GM19023 (cell line): ENCODE data around the gene MST1.
A peak's percentile ranks its signal among the peaks of the same experiment; 100 is the strongest.

Experiments
- ATAC-seq: cut with Tn5 transposase; IDR thresholded peaks from one replicate; pipeline ENCODE4 v1.9.1; 2021; ENCODE audit warnings: mild to moderate bottlenecking, moderate library complexity; ENCODE audit not compliant: unreplicated experiment

Gene MST1

DNA sequence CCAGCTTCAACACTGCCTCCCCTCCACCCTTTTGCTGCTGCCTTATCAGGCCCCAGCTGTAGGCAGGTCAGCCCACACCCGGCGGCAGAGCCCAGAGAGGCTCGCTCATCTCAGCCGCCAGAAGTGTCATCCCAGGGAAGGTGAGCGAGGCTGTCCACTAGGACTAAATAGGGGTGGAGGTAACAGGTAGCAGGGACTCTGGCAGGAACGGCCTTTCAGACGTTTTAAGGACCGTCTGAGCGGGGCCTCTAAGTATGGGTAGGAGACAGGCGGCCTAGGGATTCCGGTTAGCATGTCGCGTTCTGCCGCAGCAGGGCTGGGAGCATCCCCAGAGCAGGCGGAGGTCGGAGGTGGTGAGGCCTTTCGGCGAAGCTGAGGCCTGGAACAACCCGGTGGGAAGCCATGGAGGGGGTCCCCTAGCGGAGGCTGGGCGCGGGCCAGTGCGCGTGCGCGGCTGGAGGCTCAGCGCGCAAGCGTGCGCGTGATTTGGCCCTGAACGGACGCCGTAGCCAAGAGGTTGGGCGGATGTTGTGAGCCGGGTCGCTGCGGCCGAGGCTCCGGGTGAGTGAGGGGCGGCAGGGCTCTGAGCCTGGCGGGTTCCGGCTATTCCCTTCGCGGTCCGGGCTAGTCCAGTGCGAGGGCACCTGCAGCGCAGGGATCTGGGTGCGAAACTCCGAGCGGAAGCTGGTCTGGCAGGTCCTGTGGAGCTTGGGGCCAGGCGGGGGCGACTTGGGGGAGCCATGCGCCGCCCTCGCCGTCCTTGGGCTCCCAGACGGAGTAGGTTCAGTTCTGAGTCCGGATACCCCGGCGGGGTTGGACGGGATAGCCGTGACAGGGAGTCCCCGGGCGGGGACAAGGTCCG lies at the start of gene MST1, which contains the start of gene RNF123:
Gene MST1 (minus strand): TSS at position 429 of the 862 bp plus-strand sequence. CDS start 783 bp downstream, outside the sequence.
Gene RNF123 (plus strand): TSS at position 512 of the 862 bp plus-strand sequence. CDS start 1,609 bp downstream, outside the sequence.
- peak; percentile 60 for ATAC-seq

DNA sequence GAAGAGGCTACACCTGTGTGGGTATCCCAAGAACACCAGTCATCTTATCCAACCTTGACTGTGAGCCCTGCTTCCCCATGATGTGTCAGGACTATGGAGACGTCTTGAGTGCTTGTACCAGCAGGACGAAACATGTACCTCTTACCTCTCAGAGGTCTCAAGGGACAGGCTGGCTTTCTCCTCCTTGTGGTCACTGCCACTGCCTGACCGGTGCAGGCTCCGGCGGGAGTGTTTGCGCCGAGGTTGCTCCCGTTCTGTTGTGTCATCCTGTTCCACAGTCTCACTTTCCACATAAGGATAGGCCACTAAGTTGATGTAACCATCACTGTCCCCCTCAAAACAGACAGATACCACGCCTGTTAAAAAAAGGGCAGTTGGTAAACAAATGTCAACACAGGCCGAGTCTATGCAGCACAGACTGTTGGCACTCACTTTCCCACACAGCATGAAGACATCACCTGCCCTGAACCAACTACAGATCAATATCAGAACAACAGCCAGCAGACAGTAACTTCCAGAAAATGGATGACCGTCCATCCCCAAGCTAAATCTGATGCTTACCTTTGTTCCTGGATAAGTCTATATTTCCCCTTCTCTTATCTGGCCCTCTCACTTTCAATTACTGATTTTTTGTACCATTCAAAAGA lies 48.9 kb upstream of the MST1 start:
- no peak for ATAC-seq

DNA sequence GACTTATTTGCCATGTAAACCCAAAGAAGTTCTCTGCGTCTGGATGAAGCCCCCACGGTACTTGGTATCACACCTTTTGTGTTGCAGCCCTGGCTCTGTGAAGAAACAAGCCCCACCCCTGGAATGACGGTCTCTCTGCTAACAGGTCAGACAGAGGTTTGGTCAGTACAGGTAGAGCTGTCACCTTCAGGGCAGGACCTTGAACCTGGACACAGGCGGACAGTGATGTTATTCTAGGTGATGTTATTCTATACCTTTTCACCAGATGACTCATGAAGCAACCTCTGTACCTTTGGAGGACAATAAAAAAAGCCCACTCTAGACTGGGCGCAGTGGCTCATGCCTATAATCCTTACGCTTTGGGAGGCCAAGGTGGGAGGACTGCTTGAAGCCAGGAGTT lies 45.5 kb upstream of the MST1 start:
- no peak for ATAC-seq

DNA sequence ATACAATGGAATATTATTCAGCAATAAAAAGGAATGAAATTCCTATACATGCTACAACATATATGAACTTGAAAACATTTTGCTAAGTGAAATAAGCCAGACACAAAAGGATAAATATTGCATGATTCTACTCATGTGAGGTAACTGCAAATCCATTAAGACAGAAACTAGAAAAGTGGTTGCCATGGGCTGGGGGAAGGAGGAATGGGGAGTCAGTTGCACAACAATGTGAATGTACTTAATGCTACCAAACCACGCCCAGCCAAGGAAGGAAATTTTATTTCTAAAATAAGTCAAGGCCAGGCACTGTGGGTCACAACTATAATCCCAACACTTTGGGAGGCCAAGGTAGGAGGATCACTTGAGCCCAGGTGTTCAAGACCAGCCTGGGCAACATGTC lies 44.3 kb upstream of the MST1 start:
- no peak for ATAC-seq

DNA sequence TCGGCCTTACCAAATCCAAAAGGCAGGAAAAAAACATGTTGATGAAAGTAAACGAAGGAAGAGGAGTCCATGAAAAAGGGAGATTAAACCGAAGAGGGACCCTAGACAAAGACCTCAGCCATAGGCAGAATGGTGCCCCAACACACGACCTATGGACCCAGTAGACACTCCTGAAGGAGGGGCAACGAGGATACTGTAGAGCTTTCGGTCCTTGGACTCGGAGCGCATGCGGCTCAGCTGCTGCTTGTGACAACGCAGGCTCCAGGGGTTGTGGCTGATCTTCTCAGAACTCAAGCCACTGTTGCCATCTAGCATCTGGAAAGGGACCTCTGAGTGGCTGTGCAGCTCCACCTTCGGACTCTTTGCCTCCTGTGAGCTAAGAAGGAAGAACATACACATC lies 43.3 kb upstream of the MST1 start:
- ATAC-seq = no peak

DNA sequence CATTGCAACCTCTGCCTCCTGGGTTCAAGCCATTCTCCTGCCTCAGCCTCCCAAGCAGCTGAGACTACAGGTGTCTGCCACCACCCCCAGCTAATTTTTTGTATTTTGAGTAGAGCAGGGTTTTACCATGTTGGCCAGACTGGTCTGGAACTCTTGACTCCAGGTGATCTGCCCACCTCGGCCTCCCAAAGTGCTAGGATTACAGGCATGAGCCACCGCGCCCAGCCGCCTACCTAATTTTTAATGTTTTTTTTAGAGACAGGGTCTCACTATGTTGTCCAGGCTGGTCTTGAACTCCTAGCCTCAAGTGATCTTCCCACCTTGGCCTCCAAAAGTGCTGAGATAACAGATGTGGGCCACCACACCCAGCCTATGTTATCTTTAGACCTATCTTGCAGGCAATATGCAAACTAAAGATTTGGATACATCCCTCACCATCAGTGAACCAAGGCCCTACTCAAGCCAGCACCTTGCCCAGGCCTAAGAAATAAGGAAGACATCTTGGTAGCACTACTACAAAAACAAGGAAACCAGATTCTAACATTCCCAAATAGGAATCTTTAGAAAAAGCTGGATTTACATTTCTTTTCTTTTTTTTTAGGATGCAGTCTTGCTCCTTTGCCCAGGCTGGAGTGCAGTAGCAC lies 40.8 kb upstream of the MST1 start:
- no peak for ATAC-seq

DNA sequence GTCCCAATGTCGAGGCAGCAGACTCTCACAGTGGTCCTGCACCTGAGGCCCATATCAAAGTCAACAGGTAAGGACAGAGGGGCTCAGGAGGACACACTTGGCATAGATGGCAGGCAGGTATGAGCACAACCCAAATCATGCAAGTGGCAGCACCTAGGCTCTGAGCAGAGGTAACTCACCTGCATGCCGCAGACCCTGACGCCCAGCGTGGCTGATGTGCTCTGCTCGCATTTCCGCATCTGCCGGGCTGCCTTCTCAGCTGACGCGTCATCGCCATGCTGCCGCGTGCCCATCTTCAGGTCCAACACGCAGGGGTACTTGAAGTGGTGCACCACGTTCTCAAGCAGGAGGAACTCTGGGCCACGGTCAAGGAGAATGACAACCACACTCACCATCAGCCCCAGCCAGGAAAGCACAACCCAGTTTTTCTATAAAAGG lies 38.7 kb upstream of the MST1 start:
- ATAC-seq = no peak

- no peak for ATAC-seq
These were observed 38.1 kb upstream of the MST1 start for GRCh38 chr3:49727154-49727923.

- ATAC-seq = no peak
These were observed 36.8 kb upstream of the MST1 start for GRCh38 chr3:49725906-49726681.

DNA sequence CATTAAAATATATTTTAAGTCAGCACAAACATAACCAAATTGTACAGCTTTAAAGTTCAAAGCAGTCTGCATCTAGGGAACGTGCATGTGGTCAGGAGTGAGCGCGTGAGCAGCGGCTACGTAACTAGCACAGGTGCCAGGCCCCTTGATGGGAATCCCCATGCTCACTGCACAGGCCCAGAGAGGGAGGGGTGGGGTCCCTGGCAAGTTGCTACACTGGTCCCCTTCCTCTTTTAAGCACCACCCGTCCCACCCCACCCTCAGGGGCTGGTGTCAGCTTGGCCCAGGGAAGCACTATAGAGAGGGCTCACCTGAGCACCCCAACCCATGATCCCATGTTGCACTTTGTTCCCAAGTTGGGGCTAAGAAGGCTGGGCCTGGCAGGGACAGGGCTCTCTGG lies 35.3 kb upstream of the MST1 start:
- ATAC-seq = no peak

GRCh38 chr3:49723628-49724551 lies 34.6 kb upstream of the MST1 start, which contains the start of gene GMPPB:
TSS of gene GMPPB (minus strand) at chr3:49723951. CDS start at chr3:49723726, 225 bp downstream.
- peak; percentile 80 for ATAC-seq

DNA sequence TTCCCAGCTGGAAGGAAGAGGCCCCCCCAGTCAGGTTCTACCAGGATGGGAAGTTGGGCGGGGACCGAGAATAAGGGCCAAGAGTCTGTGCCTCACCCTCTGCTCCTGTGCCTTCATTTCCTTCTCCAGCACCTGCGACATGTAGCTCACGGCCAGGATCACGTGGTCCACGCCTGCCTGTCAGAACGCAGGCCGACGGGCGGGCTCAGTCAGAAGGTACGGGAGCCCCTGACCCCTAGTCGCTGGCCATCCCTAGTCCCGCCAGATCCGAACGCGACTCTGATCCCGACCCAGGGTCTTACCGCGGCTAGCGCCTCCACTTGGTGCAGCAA lies 34.0 kb upstream of the MST1 start:
- ATAC-seq = no peak

GRCh38 chr3:49722896-49723295 lies 33.6 kb upstream of the MST1 start:
- no peak for ATAC-seq

DNA sequence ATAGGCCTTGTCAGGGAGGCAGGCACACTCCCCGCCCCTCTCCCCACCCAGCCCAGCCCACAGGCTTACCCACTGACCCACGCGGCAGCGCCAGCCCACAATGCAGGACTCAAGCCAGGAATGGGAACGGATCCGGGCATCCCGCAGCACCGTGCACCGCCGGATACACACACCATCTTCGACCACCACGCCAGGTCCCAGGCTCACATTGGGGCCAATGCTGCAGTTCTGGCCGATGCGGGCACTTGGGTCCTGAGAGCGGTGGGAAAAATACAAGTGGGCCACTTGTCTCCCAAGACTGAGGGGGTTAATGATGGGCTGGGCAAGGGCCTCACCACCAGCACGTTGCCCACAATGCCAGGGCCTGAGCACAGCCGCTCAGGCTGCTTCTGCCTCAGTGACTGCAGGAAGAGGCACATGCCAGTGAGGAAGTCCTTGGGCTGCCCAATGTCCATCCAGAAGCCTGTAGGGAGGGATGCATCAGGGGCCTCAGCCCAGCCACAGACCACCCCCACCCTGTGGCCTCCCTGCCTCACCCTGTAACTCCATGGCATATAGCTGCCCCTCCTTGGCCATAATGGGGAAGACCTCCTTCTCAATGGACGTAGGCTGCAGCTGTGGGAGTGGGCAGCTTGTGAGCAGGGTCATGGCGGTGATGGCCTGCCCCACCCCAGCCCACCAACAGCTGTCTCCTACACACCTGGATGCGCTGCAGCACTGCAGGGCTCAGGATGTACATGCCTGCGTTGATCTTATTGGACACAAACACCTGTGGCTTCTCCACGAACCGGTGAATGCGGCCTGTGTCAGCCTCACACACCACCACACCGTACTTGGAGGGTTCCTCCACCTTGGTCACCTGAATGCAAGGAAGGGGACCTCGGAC lies 32.9 kb upstream of the MST1 start:
- no peak for ATAC-seq

- ATAC-seq = no peak
These were observed 32.3 kb upstream of the MST1 start for GRCh38 chr3:49721596-49721895.

DNA sequence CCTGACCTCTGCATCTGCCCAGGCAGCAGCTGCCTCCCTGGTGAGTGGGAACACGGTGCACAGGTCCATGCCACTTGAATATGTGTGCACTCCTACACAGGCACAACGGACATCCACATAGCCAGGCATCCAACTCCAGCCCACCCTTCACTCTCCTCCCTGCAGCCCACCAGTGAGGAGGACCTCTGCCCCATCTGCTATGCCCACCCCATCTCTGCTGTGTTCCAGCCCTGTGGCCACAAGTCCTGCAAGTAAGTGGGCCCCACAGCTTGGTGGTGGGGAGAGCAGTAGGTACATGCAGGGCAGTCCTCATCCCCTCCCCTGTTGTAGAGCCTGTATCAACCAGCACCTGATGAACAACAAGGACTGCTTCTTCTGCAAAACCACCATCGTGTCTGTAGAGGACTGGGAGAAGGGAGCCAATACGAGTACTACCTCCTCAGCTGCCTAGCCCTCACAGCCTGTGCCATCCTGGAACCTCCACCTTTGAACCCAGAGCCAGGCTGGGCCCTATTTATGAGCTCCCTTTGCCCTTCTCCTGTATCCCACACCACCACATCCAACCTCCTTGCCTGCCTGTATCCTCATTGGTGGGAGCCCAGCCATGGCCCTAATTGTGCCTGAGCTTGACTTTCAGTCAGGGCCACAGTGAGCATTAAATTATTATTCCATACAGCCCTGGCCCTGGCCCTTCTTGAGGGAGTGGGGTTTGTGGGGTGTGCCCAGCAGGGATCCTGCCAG lies 31.8 kb upstream of the MST1 start:
- no peak for ATAC-seq

DNA sequence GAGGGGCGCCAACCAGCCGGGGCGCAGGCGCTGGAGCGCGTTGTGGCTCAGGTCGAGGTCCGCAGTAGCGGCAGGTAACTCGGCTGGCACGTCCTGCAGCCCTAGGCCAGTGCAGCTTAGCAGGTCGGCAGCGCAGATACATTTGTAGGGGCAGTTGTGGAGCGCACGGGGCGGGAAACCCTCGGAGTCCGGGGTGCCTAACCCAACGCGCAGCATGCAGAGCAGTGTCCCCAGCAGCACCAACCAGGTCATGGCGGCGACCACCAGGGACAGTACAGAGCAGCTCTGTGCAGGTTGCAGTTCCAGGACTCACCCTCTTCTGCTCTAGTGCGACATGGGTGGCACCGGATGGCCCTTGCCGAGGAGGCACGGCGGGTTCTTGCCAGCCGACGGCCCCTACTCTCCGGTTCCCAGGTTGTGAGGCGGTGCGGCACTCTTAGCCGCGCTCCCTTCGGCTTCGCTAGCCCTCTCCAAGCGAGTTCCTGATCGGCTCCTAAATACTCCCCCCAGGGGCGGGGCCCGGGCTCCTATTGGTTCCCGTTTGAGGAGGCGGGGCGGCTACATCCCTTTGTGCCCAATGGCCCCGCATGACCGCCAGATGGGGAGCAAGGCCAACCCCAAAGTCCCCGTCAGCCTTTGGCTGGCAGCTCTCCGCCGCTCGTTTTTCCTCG lies 30.1 kb upstream of the MST1 start, which contains the start of gene AMIGO3:
Gene AMIGO3 (minus strand): TSS at position 471 of the 671 bp plus-strand sequence. CDS start 219 bp downstream, at position 252.
- ATAC-seq = peak; percentile 47
